ENCODE results near the gene SLIT3.

The SLIT3 gene

DNA sequence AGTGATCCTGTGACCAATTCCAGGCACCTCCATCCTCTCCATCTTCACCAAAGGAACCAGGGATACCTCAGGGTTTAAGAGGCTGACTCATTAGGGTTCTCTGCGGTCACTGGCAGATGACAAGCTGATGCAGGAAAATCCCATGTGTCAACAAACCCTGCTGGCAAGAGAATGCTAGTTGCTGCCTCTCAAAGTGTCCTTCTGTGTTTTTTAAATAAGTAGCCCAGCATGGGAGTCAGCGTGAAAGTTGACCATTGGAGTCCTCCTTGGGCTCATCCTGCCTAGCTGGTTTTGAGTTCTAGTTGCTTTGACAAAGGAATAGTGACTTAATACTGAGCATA, 200.2 kb downstream of the SLIT3 start:
- ChIA-PET POLR2A (no interaction called here), CTCF (interaction anchor here (0.6 kb wide), 1 partner anchor 1059 kb away, joined by 4 read pairs; no protein-coding TSS in a partner anchor)
- TF ChIP-seq BHLHE40 (IDR thresholded peaks at IDR 0.05; ENCODE audit: borderline replicate concordance) (no peak), LEF1 (IDR thresholded peaks at IDR 0.05; ENCODE audit: borderline replicate concordance) (no peak), ELF4 (IDR thresholded peaks at IDR 0.05) (no peak)
- no peak for DNase-seq (ENCODE audit: extremely low spot score)

DNA sequence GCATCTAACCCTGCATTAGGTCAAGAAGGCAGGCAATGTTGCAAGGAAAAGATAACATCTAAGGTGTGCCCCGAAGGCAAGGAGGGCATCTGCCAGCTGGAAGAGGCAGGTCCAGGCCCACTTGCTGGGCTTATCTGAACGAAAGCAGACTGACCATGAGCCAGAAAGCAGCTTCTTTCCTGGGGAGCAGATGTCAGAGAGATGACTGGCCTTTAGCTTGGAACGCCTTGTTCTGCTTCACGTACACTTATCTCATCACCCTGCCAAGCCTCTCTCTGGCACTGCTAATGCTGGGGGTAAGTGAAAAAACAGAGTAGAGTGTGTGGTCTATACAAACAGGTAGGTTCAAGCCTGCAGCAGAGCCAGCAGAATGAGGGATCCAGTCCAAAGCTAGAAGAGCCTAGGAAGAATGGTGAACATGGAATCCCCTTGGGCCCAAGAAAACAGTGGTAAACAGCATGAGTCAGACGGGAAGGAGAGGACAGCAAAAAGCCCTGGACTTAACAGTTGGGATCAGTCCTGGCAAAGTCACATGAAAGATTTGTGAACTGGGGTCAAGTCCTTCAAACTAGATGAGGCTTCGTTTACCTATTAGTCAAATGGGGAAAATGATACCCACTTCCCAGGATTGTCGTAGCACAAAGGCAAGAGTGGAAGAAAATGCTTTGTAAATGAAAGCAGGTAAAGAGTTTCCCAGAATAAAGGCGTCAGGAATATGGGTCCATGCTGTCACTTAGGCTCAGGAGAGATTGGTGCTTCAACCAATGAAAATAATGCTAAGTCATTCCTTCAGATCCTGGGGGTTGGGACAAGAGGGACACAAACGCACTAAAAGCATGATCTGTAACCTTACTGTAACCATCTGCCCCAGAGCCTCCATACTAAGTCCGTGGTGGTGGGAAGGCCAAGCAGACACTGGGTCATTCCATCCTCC, 200.9 kb downstream of the SLIT3 start:
- ChIA-PET POLR2A (interaction anchor here (0.7 to 1.1 kb wide), 2 partner anchors 484 to 1082 kb away, joined by 3 read pairs; partner anchors contain the start of gene SPDL1), CTCF (interaction anchor here (1.0 kb wide), 1 partner anchor 48 kb away, joined by 3 read pairs; no protein-coding TSS in a partner anchor)
- DNase-seq (ENCODE audit: extremely low spot score): no peak
- no peak for TF ChIP-seq TARDBP (IDR thresholded peaks at IDR 0.05)
- TF ChIP-seq CTBP1 (IDR thresholded peaks at IDR 0.05; ENCODE audit: borderline replicate concordance): no peak
- TF ChIP-seq LEF1 (IDR thresholded peaks at IDR 0.05; ENCODE audit: borderline replicate concordance): no peak
- TF ChIP-seq, protein P1, sequence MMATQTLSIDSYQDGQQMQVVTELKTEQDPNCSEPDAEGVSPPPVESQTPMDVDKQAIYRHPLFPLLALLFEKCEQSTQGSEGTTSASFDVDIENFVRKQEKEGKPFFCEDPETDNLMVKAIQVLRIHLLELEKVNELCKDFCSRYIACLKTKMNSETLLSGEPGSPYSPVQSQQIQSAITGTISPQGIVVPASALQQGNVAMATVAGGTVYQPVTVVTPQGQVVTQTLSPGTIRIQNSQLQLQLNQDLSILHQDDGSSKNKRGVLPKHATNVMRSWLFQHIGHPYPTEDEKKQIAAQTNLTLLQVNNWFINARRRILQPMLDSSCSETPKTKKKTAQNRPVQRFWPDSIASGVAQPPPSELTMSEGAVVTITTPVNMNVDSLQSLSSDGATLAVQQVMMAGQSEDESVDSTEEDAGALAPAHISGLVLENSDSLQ (IDR thresholded peaks at IDR 0.05): no peak
- no peak for TF ChIP-seq SUZ12 (IDR thresholded peaks at IDR 0.05)
- no peak for TF ChIP-seq FOXK2 (IDR thresholded peaks at IDR 0.05)
- no peak for TF ChIP-seq NFRKB (IDR thresholded peaks at IDR 0.05)
- no peak for TF ChIP-seq SP1 (IDR thresholded peaks at IDR 0.05)
- no peak for TF ChIP-seq HDGF (IDR thresholded peaks at IDR 0.05; ENCODE audit: borderline replicate concordance)
- TF ChIP-seq BHLHE40 (IDR thresholded peaks at IDR 0.05; ENCODE audit: borderline replicate concordance): no peak
- TF ChIP-seq ELF4 (IDR thresholded peaks at IDR 0.05): no peak

DNA sequence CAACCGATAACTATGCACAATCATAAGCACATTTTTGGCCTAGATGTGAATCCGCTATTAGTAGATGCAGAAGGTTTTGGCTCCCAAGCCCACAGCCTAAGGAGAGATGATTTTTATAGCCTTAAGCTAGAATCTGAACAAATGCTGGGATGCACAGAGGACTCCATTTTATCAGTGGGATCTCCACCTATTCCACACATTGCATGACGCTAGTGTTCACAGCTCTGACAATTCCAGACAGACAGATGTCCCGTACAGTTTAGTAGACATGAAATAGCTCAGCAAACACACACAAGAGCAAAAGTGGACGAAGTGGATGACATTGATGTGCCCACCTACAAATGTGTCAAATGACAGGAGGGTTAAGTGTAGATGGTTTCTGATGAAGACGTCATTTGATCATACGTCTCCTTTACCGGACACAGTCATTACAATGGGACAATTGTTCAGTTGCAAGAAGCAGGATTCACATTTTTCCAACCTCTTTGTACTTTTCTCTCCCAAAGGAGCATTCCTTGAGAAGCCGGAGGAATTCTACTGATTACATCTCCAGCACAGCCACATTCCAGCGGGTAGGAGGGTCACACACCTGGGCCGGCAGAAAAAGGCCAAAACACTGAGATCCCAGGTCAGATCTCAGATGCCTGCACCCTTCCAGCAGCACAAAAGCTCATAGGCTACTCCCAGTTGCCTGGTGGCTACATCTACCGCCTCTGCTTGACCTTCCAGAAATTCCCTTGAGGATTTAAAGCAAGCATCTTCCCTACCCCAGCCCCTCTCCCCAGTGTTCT, 202.4 kb downstream of the SLIT3 start:
- DNase-seq (ENCODE audit: extremely low spot score): no peak
- ChIA-PET CTCF (interaction anchor here (1.0 to 1.4 kb wide), 3 partner anchors 11 to 111 kb away, joined by 3 to 5 read pairs (median 5); no protein-coding TSS in a partner anchor), POLR2A (interaction anchor here (1.3 kb wide), 1 partner anchor 485 kb away, joined by 4 read pairs; the partner anchor contains the start of gene SPDL1)
- TF ChIP-seq TARDBP (IDR thresholded peaks at IDR 0.05): no peak
- no peak for TF ChIP-seq ZNF384 (IDR thresholded peaks at IDR 0.05)
- no peak for TF ChIP-seq CTBP1 (IDR thresholded peaks at IDR 0.05; ENCODE audit: borderline replicate concordance)
- no peak for TF ChIP-seq L3MBTL2 (conservative IDR thresholded peaks at IDR 0.05)
- TF ChIP-seq LEF1 (IDR thresholded peaks at IDR 0.05; ENCODE audit: borderline replicate concordance): no peak
- TF ChIP-seq HDGF (IDR thresholded peaks at IDR 0.05; ENCODE audit: borderline replicate concordance): no peak
- no peak for TF ChIP-seq NFRKB (IDR thresholded peaks at IDR 0.05)
- no peak for TF ChIP-seq FOXM1 (IDR thresholded peaks at IDR 0.05; ENCODE audit: borderline replicate concordance)
- no peak for TF ChIP-seq SUZ12 (IDR thresholded peaks at IDR 0.05)
- no peak for TF ChIP-seq FOXK2 (IDR thresholded peaks at IDR 0.05)
- no peak for TF ChIP-seq ELF4 (IDR thresholded peaks at IDR 0.05)
- no peak for TF ChIP-seq ARNT (IDR thresholded peaks at IDR 0.05)
- no peak for TF ChIP-seq FOXA1 (IDR thresholded peaks at IDR 0.05)
- TF ChIP-seq, protein P1 (IDR thresholded peaks at IDR 0.05): no peak
- no peak for TF ChIP-seq SP1 (IDR thresholded peaks at IDR 0.05)

DNA sequence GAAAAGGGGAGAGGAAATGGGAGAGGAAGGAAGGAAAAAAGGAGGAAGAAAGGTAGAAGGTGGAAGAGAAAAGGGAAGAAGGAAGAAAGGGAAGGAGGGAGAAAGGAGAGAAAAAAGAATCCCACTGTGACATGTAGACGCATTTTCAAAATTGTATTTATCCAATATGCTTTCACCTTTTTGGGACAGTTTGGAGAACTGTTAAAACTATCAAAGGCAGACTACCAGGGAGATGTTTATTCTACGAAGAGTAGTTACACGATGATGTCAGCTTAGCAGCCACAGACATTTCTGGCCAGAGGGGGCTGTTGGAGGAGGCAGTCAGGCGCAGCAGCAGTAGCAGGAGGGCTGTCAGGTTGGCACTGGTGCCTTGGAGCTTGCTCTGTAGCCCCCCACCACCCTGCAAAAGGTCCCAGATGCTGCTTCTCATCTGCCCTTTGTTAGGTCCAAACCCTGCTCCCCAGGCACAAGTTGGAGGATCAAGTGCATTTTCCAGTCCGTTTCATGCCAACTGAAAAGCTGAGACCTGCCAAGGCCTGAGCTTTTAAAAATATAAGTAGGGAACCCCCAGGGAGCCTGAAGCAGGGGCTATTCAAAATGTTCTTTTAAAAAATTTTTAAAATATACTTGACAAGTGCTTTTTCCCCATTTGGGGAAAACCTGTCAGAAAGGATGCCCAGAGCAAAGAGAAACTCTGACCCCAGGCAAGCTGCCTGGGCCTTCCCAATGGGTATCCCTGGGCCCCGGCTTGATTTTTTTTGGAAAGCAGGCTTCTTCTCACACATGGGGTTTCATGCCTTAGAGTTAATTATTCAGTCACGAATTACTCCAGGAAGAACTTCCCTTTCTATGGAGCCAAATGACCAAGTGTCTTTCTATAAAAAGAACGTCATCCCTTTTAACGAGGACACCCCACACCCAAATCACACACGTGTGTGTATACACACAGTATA, 203.3 kb downstream of the SLIT3 start:
- ChIA-PET CTCF (interaction anchor here (1.2 to 1.4 kb wide), 2 partner anchors 10 to 11 kb away, joined by 3 to 5 read pairs; no protein-coding TSS in a partner anchor), POLR2A (interaction anchor here (1.3 kb wide), 1 partner anchor 486 kb away, joined by 4 read pairs; the partner anchor contains the start of gene SPDL1)
- no peak for DNase-seq (ENCODE audit: extremely low spot score)
- no peak for TF ChIP-seq SP1 (IDR thresholded peaks at IDR 0.05)
- TF ChIP-seq NFRKB (IDR thresholded peaks at IDR 0.05): no peak

DNA sequence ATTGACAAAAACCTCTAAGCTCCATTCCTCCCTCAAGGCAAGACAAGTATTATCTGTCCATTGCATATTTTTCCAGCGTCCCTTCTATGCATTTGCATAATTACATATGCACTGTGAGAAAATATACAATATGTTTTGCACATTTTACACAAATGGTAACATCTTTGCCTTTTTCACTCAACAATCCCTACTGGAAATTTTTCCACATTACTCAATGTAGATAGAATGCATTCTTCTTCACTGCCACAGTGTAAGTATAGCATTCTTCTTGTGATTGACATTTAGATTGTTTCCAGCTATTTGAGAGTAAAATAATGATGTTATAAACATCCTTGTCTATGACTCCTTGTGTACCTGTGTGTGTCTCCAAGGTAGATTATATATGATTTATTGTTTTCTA, 205.0 kb downstream of the SLIT3 start:
- DNase-seq (ENCODE audit: extremely low spot score): no peak
- ChIA-PET POLR2A (no interaction called here), CTCF (interaction anchor here (1.2 kb wide), 1 partner anchor 12 kb away, joined by 3 read pairs; no protein-coding TSS in a partner anchor)
- TF ChIP-seq ZNF384 (IDR thresholded peaks at IDR 0.05) (no peak), BHLHE40 (IDR thresholded peaks at IDR 0.05; ENCODE audit: borderline replicate concordance) (no peak), ARNT (IDR thresholded peaks at IDR 0.05) (no peak), NFRKB (IDR thresholded peaks at IDR 0.05) (no peak), FOXM1 (IDR thresholded peaks at IDR 0.05; ENCODE audit: borderline replicate concordance) (no peak), SUZ12 (IDR thresholded peaks at IDR 0.05) (no peak), TARDBP (IDR thresholded peaks at IDR 0.05) (no peak), HDGF (IDR thresholded peaks at IDR 0.05; ENCODE audit: borderline replicate concordance) (no peak)
